Measurements from ENCODE around the gene NATD1.

NATD1 gene

DNA sequence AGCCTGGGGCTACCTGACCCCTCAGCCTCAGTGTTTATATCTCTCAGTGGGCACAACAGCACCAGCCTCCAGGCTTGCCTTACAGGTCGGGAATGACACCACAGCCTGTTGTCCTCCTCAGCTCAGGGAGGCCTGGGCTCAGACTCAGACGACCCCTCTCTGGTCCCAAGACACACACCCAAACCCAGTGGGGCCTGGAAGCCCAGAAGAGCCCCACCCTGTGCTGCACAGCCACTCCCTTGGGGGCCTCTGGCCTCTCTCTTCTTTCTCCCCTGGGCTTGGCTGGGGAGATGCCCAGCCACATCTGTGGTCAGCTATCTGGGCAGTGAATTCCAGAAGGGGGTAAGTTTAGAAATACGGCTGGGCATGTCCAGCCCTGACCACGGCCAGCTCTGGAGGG lies 2.4 kb downstream of the NATD1 start:
- intact Hi-C loops (cut with micrococcal nuclease) = no loop called here
- peaks cover 6% of the 10 kb centered on the region for H3K36me3 Mint-ChIP-seq (ENCODE audit: low read depth)
- no peak overlapping the region for H3K4me3 Mint-ChIP-seq
- H3K27me3 Mint-ChIP-seq = no peaks in the 10 kb centered on the region
- H3K27ac Mint-ChIP-seq = no peak overlapping the region
- no peaks in the 10 kb centered on the region for H3K9me3 Mint-ChIP-seq
- peaks cover 35% of the 10 kb centered on the region for H3K4me1 Mint-ChIP-seq (ENCODE audit: low read depth)

DNA sequence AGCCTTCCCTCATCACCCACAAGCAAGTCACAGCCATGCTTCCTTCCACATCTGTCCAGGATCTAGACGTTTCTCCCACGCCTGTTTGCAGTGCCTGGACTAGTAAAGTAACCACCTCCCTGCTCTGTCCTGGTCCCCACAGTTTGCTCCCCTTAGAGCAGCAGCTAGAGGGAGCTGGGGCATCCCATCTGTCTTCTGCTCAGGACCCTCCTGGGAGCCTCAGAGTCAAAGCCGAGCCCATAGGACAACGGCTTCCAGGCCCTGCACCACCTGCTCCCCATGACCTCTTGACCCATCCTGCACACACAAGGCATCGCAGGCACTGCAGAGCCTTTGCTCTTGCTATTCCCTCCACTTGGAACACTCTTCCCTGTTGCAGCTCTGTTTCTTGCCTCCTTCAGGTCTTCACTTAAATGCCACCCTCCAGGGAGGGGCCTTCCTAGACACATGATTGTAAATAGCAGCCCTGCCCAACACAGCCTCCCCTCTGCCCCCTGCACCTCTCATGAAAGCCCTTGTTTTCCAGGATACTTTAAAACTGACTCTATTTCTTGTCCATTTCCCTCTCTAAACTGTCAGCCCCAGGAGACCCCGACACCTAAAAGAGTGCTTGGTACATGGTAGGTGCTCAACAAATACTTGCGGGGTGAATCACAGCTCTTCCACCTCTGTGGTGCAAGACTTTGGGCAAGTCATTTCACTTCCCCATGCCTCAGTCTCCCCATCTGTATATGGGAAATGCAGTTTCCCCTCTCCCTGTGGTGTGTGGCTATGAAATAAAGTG lies 3.1 kb downstream of the NATD1 start:
- Mint-ChIP-seq H3K4me1 (ENCODE audit: low read depth) (peaks cover 39% of the 10 kb centered on the region), H3K9me3 (no peaks in the 10 kb centered on the region), H3K4me3 (no peak overlapping the region), H3K36me3 (ENCODE audit: low read depth) (peaks cover 6% of the 10 kb centered on the region), H3K27me3 (no peaks in the 10 kb centered on the region), H3K27ac (no peak overlapping the region)
- intact Hi-C loops (cut with micrococcal nuclease) = no loop called here

DNA sequence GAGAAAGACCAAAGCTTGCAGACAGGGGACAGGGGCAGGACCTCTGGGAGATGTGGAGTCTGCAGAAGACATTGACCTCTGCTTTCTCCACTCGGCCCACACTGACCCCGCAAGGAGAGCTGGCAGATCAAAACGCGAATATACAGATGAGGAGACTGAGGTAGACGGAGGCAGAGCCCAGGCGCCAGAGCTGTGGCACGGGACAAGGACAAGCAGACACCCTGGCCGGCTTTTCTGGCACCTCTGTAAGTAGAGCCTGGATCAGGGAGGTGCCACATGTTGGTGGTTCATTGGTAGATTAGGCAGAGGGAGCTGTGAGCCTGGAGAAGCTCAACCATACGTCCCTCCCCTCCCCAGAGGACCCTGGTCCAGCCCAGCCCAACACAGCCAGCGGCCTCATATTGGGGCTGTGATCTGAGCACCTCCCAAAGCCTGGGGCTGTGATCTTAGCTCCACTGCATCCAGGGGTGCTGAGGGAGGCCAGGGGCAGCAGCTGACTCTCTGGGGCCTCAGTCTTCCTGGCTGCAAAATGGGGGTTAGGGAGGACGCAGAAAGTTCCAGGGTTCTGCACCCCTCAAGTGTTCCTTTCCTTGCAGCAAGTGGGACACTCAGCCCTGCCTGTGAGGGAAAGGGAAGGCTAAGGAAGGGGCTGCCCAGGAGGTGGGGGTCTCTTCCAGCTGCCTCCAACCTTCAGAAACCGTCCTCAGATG lies 4.0 kb downstream of the NATD1 start:
- no peak overlapping the region for H3K4me3 Mint-ChIP-seq
- no peaks in the 10 kb centered on the region for H3K27me3 Mint-ChIP-seq
- peaks cover 39% of the 10 kb centered on the region for H3K4me1 Mint-ChIP-seq (ENCODE audit: low read depth)
- no peaks in the 10 kb centered on the region for H3K9me3 Mint-ChIP-seq
- intact Hi-C loops (cut with micrococcal nuclease) = no loop called here
- H3K36me3 Mint-ChIP-seq (ENCODE audit: low read depth) = peaks cover 6% of the 10 kb centered on the region
- H3K27ac Mint-ChIP-seq = no peak overlapping the region

DNA sequence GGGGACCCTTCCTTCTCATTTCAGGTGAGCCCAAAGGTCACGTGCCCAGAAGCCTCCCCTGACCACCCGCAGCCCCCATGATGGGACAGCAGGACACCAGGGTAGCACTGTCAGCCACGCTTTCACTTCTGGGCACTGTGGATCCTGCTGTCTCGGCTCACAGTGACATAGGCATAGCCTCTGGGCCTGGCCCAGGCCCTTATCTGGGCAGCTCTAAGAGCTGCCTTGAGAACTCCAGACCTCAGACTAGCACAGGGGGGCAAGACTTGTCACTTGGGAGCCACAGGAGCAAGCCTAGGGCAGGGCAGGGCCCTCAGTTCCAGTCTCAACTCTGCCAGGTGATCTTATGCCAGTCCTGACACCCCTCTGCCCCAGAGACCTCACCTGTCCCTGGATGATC lies 4.7 kb downstream of the NATD1 start:
- H3K4me3 Mint-ChIP-seq = no peak overlapping the region
- intact Hi-C loops (cut with micrococcal nuclease) = no loop called here
- no peak overlapping the region for H3K27ac Mint-ChIP-seq
- H3K9me3 Mint-ChIP-seq = no peaks in the 10 kb centered on the region
- H3K27me3 Mint-ChIP-seq = no peaks in the 10 kb centered on the region
- H3K4me1 Mint-ChIP-seq (ENCODE audit: low read depth) = peaks cover 39% of the 10 kb centered on the region
- peaks cover 6% of the 10 kb centered on the region for H3K36me3 Mint-ChIP-seq (ENCODE audit: low read depth)

DNA sequence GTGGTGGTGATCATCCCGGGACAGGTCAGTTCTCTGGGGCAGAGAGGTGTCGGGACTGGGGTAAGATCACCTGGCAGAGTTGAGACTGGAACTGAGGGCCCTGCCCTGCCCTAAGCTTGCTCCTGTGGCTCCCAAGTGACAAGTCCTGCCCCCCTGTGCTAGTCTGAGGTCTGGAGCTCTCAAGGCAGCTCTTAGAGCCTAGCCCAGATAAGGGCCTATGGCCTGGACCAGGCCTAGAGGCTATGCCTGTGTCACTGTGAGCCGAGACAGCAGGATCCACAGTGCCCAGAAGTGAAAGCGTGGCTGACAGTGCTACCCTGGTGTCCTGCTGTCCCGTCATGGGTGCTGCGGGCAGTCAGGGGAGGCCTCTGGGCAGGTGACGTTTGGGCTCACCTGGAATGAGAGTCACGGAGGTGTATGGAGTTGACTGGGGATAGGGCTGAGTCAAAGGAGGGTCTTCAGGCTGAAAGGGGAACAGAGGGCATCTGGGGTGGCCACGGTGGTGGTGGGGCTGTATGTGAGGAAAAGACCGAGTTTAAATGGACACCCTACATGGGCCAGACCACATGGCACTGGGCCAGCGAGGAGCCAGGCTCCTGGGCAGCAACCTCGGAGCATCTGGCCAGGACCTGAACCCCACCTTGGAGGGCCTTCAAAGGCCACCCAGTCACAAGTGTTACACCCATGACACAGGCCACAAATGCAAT lies 5.5 kb downstream of the NATD1 start:
- no peaks in the 10 kb centered on the region for H3K27me3 Mint-ChIP-seq
- no peaks in the 10 kb centered on the region for H3K9me3 Mint-ChIP-seq
- intact Hi-C loops (cut with micrococcal nuclease) = no loop called here
- no peak overlapping the region for H3K27ac Mint-ChIP-seq
- H3K36me3 Mint-ChIP-seq (ENCODE audit: low read depth) = peaks cover 12% of the 10 kb centered on the region
- no peak overlapping the region for H3K4me3 Mint-ChIP-seq
- H3K4me1 Mint-ChIP-seq (ENCODE audit: low read depth) = peaks cover 39% of the 10 kb centered on the region

DNA sequence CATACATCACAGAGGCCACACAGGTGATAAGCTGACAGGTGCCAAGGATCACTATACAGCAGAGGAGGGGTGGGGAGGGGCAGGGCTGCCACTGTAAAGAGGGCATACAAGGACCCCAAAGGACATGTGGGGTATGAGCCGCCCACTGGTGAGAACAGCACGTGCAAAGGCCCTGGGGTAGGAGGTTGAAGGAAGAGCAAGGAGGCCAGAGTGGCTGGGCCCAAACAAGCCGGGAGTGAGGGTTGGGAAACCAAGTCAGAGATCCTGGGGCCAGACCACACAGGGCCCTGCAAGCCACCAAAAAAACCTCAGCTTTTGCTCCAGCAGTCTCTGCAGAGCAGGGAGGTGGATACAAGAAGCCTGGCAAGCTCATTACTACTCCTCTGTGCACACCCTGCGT lies 6.5 kb downstream of the NATD1 start:
- Mint-ChIP-seq H3K36me3 (ENCODE audit: low read depth) (peaks cover 22% of the 10 kb centered on the region), H3K27me3 (no peaks in the 10 kb centered on the region), H3K4me1 (ENCODE audit: low read depth) (peaks cover 30% of the 10 kb centered on the region), H3K9me3 (no peaks in the 10 kb centered on the region), H3K4me3 (no peak overlapping the region), H3K27ac (no peak overlapping the region)
- intact Hi-C loops (cut with micrococcal nuclease) = no loop called here

DNA sequence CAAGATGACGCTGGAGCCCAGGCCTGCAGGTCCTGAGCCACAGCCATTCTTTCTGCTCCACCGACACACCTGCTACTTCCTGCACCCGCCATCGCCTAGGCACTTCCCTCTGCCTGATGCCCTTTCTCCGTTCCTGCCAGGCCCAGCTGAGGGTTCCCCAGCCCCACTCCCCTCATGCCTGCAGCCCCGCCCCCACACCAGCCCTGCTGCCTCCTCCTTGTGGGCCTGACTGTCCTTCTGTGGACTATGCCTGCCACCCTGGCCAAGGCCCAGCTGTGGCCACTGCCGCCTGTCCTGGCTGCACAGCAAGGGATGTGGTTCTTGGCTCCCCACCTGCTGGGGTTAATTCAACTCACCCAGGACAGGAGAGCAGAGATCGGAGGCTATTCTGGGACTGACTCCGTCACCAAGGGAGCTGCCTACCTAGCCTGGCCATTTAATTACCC lies 7.5 kb downstream of the NATD1 start:
- Mint-ChIP-seq H3K27ac (no peak overlapping the region), H3K4me1 (ENCODE audit: low read depth) (peaks cover 19% of the 10 kb centered on the region), H3K4me3 (no peak overlapping the region), H3K9me3 (no peaks in the 10 kb centered on the region), H3K36me3 (ENCODE audit: low read depth) (peaks cover 29% of the 10 kb centered on the region), H3K27me3 (no peaks in the 10 kb centered on the region)
- intact Hi-C loops (cut with micrococcal nuclease) = no loop called here

DNA sequence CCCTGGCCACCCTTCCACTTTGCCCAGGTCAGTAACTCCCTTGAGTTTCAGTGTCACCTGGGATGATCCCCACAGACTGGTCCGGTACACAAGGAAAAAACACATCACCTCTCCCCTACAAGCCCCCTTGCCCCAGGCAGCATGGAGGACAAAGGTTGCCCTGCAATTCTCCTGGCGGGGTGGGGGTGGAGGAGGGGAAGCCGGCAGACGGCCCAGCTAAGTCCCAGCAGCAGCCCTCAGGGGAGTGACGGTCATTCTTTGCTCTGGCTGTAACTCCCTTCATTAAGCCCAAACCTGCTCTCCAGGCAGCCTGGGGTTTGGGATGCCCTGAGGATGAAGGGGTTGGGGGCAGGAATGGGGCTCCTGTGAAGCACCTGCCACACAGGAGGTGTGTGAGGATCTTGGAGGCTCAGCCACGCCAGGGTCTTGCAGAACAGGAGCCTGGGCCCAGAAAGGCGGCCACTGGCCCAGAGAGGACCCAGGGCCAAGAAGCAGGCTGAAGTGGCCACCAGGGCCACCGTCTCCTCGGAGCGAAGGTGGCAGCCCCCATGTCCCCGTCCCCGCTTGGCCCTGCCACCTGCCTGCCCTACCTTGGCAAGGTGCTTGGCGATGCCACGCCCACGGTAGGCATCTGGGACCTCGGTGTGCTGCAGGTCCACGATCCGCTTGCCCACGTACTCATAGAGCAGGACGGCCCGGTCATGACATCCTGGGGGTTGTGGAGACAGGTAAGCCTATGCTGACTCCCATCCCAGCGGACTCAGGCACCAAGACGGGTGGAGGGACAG lies 9.5 kb downstream of the NATD1 start:
- no peaks in the 10 kb centered on the region for H3K9me3 Mint-ChIP-seq
- intact Hi-C loops (cut with micrococcal nuclease) = no loop called here
- no peak overlapping the region for H3K27ac Mint-ChIP-seq
- no peaks in the 10 kb centered on the region for H3K27me3 Mint-ChIP-seq
- peaks cover 5% of the 10 kb centered on the region for H3K4me1 Mint-ChIP-seq (ENCODE audit: low read depth)
- no peak overlapping the region for H3K4me3 Mint-ChIP-seq
- peaks cover 29% of the 10 kb centered on the region for H3K36me3 Mint-ChIP-seq (ENCODE audit: low read depth)

DNA sequence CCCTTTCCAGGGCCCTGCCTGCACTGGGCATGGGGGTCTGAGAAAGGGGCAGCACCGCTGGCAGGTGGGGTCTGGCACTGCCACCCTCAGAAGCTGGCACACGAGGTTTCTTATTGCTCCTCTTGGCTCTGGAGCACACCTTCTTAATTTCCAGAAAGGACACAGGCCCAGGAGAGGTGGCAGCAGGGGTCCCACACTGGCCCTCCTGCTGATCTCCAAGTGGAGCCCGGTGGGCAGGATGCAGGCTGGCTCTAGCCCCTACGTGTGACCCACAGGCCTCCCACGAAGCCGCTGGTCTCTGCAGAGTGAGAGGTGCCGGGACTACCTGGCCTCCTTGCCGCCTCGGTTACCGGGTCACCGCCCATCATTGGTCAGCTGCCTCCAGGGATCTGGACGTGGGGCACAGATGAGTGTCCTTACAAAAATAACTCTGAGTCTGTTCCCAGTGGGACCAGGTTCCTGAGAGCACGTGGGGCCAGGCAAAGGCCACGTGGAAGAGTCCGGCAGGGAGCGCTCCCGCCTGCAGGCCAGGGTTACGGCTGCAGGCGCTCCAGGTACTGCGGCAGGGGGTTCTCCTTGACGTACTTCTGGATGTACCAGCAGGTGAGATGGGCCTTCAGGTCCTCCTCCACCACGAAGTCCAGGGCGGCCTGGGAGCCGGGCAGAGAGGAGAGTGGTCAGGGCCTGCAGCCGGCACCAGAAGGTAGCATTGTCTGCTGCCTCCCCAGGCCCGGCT lies 10.3 kb downstream of the NATD1 start:
- Mint-ChIP-seq H3K9me3 (no peaks in the 10 kb centered on the region), H3K27me3 (no peaks in the 10 kb centered on the region), H3K4me1 (ENCODE audit: low read depth) (peaks cover 5% of the 10 kb centered on the region), H3K36me3 (ENCODE audit: low read depth) (peaks cover 28% of the 10 kb centered on the region), H3K4me3 (no peak overlapping the region), H3K27ac (no peak overlapping the region)
- intact Hi-C loops (cut with micrococcal nuclease) = no loop called here

DNA sequence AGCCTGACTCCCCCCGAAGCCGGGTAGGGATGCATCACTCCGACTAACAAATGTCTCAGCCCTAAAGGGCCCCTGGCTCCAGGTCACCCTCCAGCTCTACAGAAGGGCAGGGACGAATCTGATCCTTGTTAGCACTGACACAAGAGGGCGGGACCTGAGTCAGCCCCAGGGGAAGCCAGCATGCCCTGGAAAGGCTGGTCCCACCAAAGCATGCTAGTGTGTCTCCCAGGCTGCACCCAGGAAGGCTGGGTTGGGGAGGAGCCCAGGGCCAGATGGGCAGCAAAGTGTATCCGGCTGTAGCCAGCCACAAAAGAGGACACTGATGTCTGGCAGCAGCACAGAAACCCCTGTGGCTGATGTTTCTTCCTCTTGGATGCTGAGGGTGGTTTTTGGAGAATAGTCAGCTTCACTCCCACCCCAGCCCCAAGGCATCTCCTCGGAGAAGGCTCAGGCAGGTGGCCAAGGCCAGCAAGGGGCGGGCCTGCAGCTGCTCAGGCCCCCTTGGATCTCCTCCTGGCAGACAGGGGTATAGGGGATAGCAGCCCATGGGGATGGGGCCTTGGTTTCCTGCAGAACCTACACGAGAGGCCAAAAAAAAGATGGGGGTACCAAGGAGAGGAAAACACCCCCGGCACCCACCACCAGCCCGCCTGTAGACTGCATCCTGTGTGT lies 11.0 kb downstream of the NATD1 start:
- H3K9me3 Mint-ChIP-seq = no peaks in the 10 kb centered on the region
- no peak overlapping the region for H3K4me3 Mint-ChIP-seq
- intact Hi-C loops (cut with micrococcal nuclease) = no loop called here
- peaks cover 22% of the 10 kb centered on the region for H3K36me3 Mint-ChIP-seq (ENCODE audit: low read depth)
- H3K27me3 Mint-ChIP-seq = no peaks in the 10 kb centered on the region
- H3K4me1 Mint-ChIP-seq (ENCODE audit: low read depth) = peaks cover 5% of the 10 kb centered on the region
- no peak overlapping the region for H3K27ac Mint-ChIP-seq

DNA sequence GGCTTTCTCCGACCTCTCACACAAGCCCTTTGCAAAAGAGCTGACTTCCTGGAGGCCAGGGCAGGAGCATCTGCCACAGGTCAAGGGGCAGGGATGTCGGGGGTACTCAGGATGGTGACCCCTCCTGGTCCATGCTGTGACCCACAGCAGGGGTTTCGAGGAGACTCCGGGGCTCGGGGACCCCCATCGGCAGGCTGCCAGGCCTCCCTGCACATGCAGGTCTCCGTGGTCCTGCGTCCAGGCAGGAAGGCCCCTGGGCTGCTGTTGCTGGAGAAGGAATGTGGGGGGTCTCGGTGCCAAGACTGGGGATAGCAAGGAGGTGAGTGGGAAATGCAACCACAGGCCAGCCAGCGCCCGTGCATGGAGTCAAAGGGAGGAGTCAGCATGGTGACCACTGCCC lies 11.6 kb downstream of the NATD1 start:
- intact Hi-C loops (cut with micrococcal nuclease) = no loop called here
- Mint-ChIP-seq H3K9me3 (no peaks in the 10 kb centered on the region), H3K27me3 (no peaks in the 10 kb centered on the region), H3K4me1 (ENCODE audit: low read depth) (peaks cover 5% of the 10 kb centered on the region), H3K27ac (no peak overlapping the region), H3K4me3 (no peak overlapping the region), H3K36me3 (ENCODE audit: low read depth) (peaks cover 22% of the 10 kb centered on the region)

DNA sequence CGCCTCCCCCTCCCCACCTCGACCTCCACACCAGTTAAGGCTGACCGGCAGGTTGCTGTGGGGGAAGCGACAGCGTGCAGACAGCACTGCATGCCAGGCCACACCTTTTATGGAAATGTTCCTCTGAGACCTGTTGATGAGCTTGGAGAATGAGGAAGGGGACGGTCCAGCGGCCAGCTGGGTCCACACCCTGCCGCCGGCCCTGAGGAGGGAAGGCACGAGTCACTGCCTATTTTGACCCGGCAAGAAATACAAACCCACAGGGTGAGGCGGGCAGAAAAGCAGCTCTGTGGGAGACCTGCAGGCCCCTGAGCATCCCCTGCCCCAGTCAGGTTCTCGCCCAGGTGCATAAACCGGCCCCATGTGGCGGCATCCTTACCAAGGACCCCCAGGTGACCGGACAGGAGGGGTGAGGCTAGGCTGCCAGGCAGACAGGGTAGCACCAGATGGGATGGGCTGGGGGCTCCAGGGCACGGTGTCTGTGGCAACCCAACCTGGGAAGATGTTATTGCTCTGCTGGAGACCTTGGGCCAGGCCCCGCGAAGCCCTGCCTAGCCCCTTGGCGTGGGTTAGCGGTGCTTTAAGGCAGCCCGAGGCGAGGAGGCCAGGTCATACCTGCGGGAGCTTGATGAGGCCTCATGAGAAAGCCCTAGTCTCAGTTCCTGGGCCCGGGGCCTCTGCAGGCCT lies 12.7 kb downstream of the NATD1 start:
- no peaks in the 10 kb centered on the region for H3K27me3 Mint-ChIP-seq
- H3K9me3 Mint-ChIP-seq = peaks cover 5% of the 10 kb centered on the region
- H3K36me3 Mint-ChIP-seq (ENCODE audit: low read depth) = peaks cover 22% of the 10 kb centered on the region
- H3K4me3 Mint-ChIP-seq = no peak overlapping the region
- H3K27ac Mint-ChIP-seq = no peak overlapping the region
- H3K4me1 Mint-ChIP-seq (ENCODE audit: low read depth) = peaks cover under 1% of the 10 kb centered on the region
- intact Hi-C loops (cut with micrococcal nuclease) = no loop called here

Measured in dendritic cell treated with granulocyte-macrophage colony-stimulating factor and Interleukin-4, amounts not matched to agents 40 ng/mL and 50 ng/mL, for 4 days (primary cell).